Fibroblast of the aortic adventitia (primary cell): Measurements from ENCODE around the gene PPM1E. TPM values are rescaled to one million over a fixed set of nuclear protein-coding genes. Genes with fewer than 3 reads are reported as not detected.

Source experiments
- DNase-seq: peaks from one replicate; pipeline ENCODE4 v3.0.0-alpha.2; 2010; ENCODE audit warnings: low read depth
- H3K4me3 ChIP-seq: 2 replicates; pipeline ENCODE4 v1.5.1; 2011; ENCODE audit warnings: low read depth, mild to moderate bottlenecking, control low read depth, low read length, moderate library complexity
- total RNA-seq: library from RNA; depleted of rRNA; stranded (reverse); fragments of >200 nt; gene quantifications from 2 replicates; pipeline ENCODE4 v1.2.3, GENCODE V29; 2012; ENCODE audit warnings: low replicate concordance
- TF ChIP-seq, protein P1 (sequence below): IDR thresholded peaks from 2 replicates; pipeline ENCODE4 v1.5.1; 2011; ENCODE audit warnings: mild to moderate bottlenecking, low read length, control low read depth, inconsistent platforms; ENCODE audit not compliant: insufficient read depth

PPM1E gene
- total RNA-seq, 1 donor: 0.45 TPM

DNA sequence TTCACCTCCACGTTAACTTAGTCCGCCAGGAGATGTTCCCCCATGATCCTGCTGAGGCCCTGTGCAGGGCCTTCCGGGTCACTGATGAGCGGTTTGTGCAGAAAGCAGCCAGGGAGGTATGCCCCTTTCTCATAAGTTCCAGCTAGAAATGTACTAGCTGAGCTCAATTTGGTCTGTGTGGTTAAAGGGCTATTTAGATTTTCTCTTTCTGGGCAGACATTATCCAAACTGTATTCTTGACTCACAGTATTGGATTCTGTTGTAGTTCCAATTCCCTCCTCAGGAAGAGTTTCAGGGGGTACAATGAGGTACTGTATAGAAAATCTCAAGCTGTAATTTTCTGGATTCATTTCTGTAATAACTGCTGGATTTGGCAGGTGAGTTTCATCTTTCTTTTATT, 214.0 kb downstream of the PPM1E start:
- no peak for DNase-seq

DNA sequence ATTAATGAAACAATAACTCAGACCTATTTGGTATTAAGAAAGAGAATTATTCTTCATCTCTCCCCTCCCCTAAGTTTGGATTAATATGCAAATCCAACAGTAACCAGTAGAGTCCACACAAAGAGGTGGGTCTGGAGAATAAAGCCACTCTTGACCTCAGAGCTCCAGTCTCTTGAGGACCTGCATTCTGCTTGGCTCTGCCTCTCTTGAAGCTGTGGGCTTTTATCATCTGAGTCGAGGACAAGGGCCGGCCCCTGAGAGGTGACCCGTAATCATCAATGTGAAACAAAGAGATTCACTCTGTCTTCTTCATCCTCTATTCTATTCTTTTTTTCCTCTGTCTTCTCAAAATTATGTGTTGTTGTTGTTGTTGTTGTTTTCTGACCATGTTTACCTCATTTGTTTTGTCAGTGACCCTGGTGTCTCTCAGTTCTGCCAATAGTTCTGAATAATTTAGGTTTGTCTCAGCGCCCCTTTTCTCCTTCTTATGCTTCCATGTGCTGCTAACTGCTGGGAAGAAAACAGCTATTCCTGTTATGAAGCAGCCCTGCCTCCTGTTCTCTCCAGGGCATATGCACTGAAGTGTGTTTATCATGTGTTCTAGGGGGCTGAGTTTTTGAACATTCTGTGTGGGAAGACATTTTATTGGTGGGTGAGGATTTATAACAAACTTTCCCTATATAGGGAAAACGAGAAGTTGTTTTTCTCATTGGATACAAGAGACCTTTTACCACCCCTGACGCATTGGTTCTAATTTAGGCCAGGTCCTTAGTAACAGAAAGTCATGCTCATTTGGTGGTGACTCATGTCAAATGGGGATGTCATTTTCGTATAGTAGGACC, 215.2 kb downstream of the PPM1E start:
- no peak for DNase-seq
- TF ChIP-seq, protein P1, sequence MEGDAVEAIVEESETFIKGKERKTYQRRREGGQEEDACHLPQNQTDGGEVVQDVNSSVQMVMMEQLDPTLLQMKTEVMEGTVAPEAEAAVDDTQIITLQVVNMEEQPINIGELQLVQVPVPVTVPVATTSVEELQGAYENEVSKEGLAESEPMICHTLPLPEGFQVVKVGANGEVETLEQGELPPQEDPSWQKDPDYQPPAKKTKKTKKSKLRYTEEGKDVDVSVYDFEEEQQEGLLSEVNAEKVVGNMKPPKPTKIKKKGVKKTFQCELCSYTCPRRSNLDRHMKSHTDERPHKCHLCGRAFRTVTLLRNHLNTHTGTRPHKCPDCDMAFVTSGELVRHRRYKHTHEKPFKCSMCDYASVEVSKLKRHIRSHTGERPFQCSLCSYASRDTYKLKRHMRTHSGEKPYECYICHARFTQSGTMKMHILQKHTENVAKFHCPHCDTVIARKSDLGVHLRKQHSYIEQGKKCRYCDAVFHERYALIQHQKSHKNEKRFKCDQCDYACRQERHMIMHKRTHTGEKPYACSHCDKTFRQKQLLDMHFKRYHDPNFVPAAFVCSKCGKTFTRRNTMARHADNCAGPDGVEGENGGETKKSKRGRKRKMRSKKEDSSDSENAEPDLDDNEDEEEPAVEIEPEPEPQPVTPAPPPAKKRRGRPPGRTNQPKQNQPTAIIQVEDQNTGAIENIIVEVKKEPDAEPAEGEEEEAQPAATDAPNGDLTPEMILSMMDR: no peak
- no peak overlapping the region for H3K4me3 ChIP-seq

More for the DNA sequence above, 214.0 kb downstream of the PPM1E start:
- TF ChIP-seq, protein P1: no peak
- no peak overlapping the region for H3K4me3 ChIP-seq

DNA sequence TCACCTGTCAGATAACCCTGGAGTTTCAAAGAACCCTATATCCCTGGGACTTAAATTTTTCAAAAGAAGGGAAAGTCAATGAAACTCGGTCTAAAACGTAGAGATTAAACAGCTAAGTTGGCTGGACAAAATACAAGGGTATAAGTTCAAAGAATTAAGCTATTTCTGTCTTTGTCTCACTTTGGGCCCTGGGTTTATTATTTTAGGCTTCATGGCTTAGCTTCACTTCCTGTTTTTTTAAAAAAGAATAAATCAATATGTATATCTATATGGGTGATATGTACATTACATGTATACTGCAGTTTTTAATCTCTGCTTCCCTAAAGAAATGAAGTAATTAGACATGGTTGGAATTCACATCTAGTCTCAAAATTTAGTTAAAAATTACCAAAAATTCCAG, 218.7 kb downstream of the PPM1E start:
- DNase-seq: no peak
- no peak overlapping the region for H3K4me3 ChIP-seq
- TF ChIP-seq, protein P1: no peak

DNA sequence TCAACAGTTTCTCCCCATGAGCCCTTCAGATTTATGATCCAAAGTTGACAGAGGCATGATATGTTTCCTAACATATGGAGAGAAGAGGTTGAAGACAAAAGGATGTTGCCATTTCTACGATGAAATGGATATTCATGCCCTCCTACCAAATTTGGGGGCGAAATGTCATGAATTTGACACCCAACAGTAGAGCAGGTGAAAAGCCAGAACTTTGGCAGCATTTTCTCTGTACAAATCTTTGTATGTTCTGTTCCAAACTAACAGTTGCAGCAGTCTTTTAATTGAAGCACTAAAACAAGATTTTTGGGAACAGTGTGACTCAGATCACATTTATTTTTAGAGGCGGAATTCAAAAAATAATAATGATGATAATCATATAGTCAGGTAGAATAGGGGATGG, 220.9 kb downstream of the PPM1E start:
- TF ChIP-seq, protein P1: no peak
- H3K4me3 ChIP-seq: no peak overlapping the region
- no peak for DNase-seq

DNA sequence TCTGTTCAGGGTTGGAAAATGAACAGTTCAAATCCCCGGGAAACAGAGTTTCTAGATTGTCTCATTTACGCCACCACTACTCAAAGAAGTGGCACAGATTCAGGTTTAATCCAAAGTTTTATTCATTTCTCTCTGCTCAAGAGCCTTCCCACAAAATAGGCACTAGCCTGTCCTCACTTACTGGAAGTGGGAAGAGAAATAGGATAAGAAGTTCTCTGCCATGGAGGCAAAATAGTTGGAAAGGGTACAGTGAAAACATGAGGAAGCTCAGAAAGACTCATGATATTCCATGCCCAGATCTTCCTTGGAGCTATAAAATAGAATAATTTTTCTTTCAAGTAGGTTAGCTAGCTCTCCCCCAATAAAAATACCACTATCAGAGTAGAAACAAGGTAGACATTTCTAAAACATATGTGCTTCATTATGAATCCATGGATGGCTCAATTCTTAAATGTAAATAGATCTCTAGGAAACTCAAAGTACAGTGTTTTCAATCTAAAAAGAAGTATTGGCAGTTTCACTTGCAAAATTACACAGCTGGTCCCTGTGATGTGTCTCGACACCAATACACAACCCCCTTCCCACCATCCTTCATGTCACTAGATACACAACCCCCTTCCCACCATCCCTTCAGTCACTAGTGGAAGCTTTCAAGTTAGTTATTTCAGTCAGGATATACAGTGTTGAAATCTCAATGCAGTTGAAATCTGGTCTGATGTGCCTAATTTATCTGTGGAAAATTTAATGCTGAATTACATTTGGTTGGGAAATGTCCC, 225.2 kb downstream of the PPM1E start:
- TF ChIP-seq, protein P1: no peak
- H3K4me3 ChIP-seq: no peak overlapping the region
- no peak for DNase-seq

DNA sequence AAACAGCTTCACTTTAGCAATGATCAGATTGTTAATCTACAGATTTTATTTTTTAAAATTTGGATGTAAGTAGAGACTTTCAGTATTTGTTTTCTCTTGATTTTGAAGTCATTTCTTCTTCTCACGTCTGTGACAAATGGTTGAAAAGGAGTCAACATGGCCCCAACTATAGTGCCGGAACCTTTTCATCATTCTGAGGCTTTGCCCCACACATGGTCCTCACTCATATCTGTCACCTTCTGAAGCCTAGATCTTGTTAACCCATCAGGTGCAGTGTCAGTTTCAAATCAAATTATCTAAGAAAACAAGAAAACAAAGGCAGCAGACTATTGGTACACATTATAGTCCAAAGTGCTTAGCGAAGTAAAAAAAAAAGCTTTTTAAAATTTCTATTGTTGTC, 227.0 kb downstream of the PPM1E start:
- no peak for DNase-seq
- TF ChIP-seq, protein P1: no peak

More for the DNA sequence above, 227.0 kb downstream of the PPM1E start:
- H3K4me3 ChIP-seq: no peak overlapping the region
